HepG2 (cell line): ENCODE results near the gene ANKRD12. TPM values are rescaled to one million over a fixed set of nuclear protein-coding genes. Genes with fewer than 3 reads are reported as not detected.

ENCODE experiments used
- ADNP ChIP-seq: sonication (generic); formaldehyde crosslinking; IDR thresholded peaks from 2 replicates; pipeline ENCODE4 v1.4.0; 2020; ENCODE audit warnings: missing genetic modification reagents
- AGO2 ChIP-seq: fragments of 200-400 bp; formaldehyde crosslinking; optimal IDR thresholded peaks from 2 replicates; pipeline ENCODE3; 2017; ENCODE audit warnings: mild to moderate bottlenecking, low read depth, low read length, moderate library complexity
- ATF7 ChIP-seq, 2 experiments: fragments of 450-650 bp in 1 of 2; sonication (generic) in 1 of 2; formaldehyde crosslinking in 1 of 2; IDR thresholded peaks; 2 replicates each; pipeline versions ENCODE4 v1.4.0 to v1.6.1; 2016 to 2020; ENCODE audit warnings: antibody characterized with exemption in 1 of 2, mild to moderate bottlenecking in 1 of 2, missing genetic modification reagents in 1 of 2
- BHLHE40 ChIP-seq: IDR thresholded peaks from 2 replicates; pipeline ENCODE4 v1.6.1; 2011; ENCODE audit warnings: low read length, improper control_type of control experiment
- HDAC6 ChIP-seq: fragments of 200-600 bp; sonication (generic); IDR thresholded peaks from 2 replicates; pipeline ENCODE4 v1.7.0; 2017; ENCODE audit warnings: mild to moderate bottlenecking, antibody characterized with exemption, low read length, low read depth
- IKZF4 ChIP-seq: sonication (generic); formaldehyde crosslinking; IDR thresholded peaks from 2 replicates; pipeline ENCODE4 v1.5.1; 2020; ENCODE audit warnings: borderline replicate concordance, mild to moderate bottlenecking, low read depth, missing genetic modification reagents; ENCODE audit errors: not compliant biosample characterization
- ISX ChIP-seq: sonication (generic); formaldehyde crosslinking; conservative IDR thresholded peaks from 2 replicates; pipeline ENCODE4 v1.5.0; 2020; ENCODE audit warnings: missing genetic modification reagents
- MTF2 ChIP-seq: sonication (generic); formaldehyde crosslinking; IDR thresholded peaks from 2 replicates; pipeline ENCODE4 v1.5.0; 2020; ENCODE audit warnings: missing genetic modification reagents, borderline replicate concordance
- TCF7 ChIP-seq: sonication (generic); IDR thresholded peaks from 2 replicates; pipeline ENCODE4 v1.6.1; 2016; ENCODE audit warnings: antibody characterized with exemption, low read depth
- TEAD3 ChIP-seq: optimal IDR thresholded peaks from 2 replicates; pipeline ENCODE3; 2016; ENCODE audit warnings: borderline replicate concordance
- THYN1 ChIP-seq: sonication (generic); formaldehyde crosslinking; IDR thresholded peaks from 2 replicates; pipeline ENCODE4 v1.8.1; 2023; ENCODE audit warnings: low read depth, mild to moderate bottlenecking, moderate library complexity, missing genetic modification reagents, borderline replicate concordance
- TP53 ChIP-seq: sonication (generic); formaldehyde crosslinking; conservative IDR thresholded peaks from 2 replicates; pipeline ENCODE4 v1.4.0; 2020; ENCODE audit warnings: missing genetic modification reagents
- TRIM22 ChIP-seq: fragments of 450-650 bp; IDR thresholded peaks from 2 replicates; pipeline ENCODE4 v1.6.1; 2017
- ZFP36L1 ChIP-seq: sonication (generic); formaldehyde crosslinking; IDR thresholded peaks from 2 replicates; pipeline ENCODE4 v1.8.0; 2022; ENCODE audit warnings: mild to moderate bottlenecking, missing genetic modification reagents, moderate library complexity
- ZFYVE20 ChIP-seq: sonication (generic); formaldehyde crosslinking; IDR thresholded peaks from 2 replicates; pipeline ENCODE4 v1.8.0; 2023; ENCODE audit warnings: low read depth, mild to moderate bottlenecking, moderate library complexity, missing genetic modification reagents, borderline replicate concordance
- ZNF180 ChIP-seq: sonication (generic); formaldehyde crosslinking; IDR thresholded peaks from 2 replicates; pipeline ENCODE4 v1.4.0; 2020; ENCODE audit warnings: low read depth, missing genetic modification reagents, borderline replicate concordance
- ZNF225 ChIP-seq: sonication (generic); formaldehyde crosslinking; IDR thresholded peaks from 2 replicates; pipeline ENCODE4 v1.4.0; 2020; ENCODE audit warnings: mild to moderate bottlenecking, missing genetic modification reagents
- ZNF263 ChIP-seq: sonication (generic); formaldehyde crosslinking; IDR thresholded peaks from 2 replicates; pipeline ENCODE4 v1.4.0; 2020; ENCODE audit warnings: missing genetic modification reagents
- ZNF280D ChIP-seq: sonication (generic); formaldehyde crosslinking; IDR thresholded peaks from 2 replicates; pipeline ENCODE4 v1.5.1; 2020; ENCODE audit warnings: mild to moderate bottlenecking, missing genetic modification reagents
- ZNF326 ChIP-seq: sonication (generic); formaldehyde crosslinking; IDR thresholded peaks from 2 replicates; pipeline ENCODE4 v1.4.0; 2020; ENCODE audit warnings: missing genetic modification reagents, borderline replicate concordance
- ZNF34 ChIP-seq: sonication (generic); formaldehyde crosslinking; IDR thresholded peaks from 2 replicates; pipeline ENCODE4 v1.4.0; 2020; ENCODE audit warnings: mild to moderate bottlenecking, missing genetic modification reagents, borderline replicate concordance
- ZNF660 ChIP-seq: sonication (generic); formaldehyde crosslinking; IDR thresholded peaks from 2 replicates; pipeline ENCODE4 v1.5.1; 2020; ENCODE audit warnings: mild to moderate bottlenecking, low read depth, missing genetic modification reagents, borderline replicate concordance
- ZNF747 ChIP-seq: sonication (generic); formaldehyde crosslinking; IDR thresholded peaks from 2 replicates; pipeline ENCODE4 v1.8.1; 2023; ENCODE audit warnings: missing genetic modification reagents, mild to moderate bottlenecking, borderline replicate concordance
- ZSCAN25 ChIP-seq: sonication (generic); formaldehyde crosslinking; IDR thresholded peaks from 2 replicates; pipeline ENCODE4 v1.8.0; 2022; ENCODE audit warnings: mild to moderate bottlenecking, missing genetic modification reagents
- polyA plus RNA-seq, 8 experiments: library from polyadenylated mRNA; depleted of rRNA in 3 of 8; stranded (reverse) in 7 of 8; unstranded in 1 of 8; fragments of >200 nt; fragmentation: Illumina TruSeq in 4 of 8; extraction: Trizol in 4 of 8; gene quantifications; 2 replicates each; pipeline versions ENCODE4 v1.2.1 to v1.2.3, GENCODE V29; 2011 to 2016; ENCODE audit warnings: low read depth in 4 of 8, missing spikeins in 1 of 8, mixed read lengths in 1 of 8; ENCODE audit not compliant: insufficient read depth in 1 of 8
- total RNA-seq, 5 experiments: library from RNA; depleted of rRNA; stranded (reverse); fragments of >200 nt; fragmentation: Illumina TruSeq; extraction: Trizol; gene quantifications; 2 replicates each; pipeline ENCODE4 v1.2.3, GENCODE V29; 2016; ENCODE audit warnings: low read depth in 1 of 5
- TF ChIP-seq, protein P1 (sequence below): sonication (generic); formaldehyde crosslinking; IDR thresholded peaks from 2 replicates; pipeline ENCODE4 v1.4.0; 2020; ENCODE audit warnings: missing genetic modification reagents, mild to moderate bottlenecking, borderline replicate concordance

The ANKRD12 gene
- total and polyA plus RNA-seq, 2 of the 13 experiments (the other 11 are each of a cell fraction or from before 2014, with no cell fraction given): 6.0 to 23.2 TPM

- TF ChIP-seq ZFP36L1 (CRISPR knock-in tag) (no peak), ISX (no peak), TEAD3 (CRISPR knock-in tag) (no peak), BHLHE40 (no peak), ZNF34 (no peak), ZNF747 (CRISPR knock-in tag) (no peak), TP53 (CRISPR knock-in tag) (no peak), ATF7 (IDR thresholded peaks at IDR 0.05) (no peak), ATF7 (CRISPR knock-in tag; IDR thresholded peaks at IDR 0.05) (no peak), ZFYVE20 (CRISPR knock-in tag) (no peak), ADNP (no peak), IKZF4 (CRISPR knock-in tag) (no peak), ZSCAN25 (no peak), HDAC6 (no peak), ZNF180 (CRISPR knock-in tag) (no peak), AGO2 (no peak), THYN1 (no peak), TRIM22 (no peak), ZNF225 (no peak), TCF7 (peak; percentile 86), ZNF280D (CRISPR knock-in tag) (peak; percentile 51; the same call in 1 of the 2 replicates), ZNF660 (CRISPR knock-in tag) (no peak), MTF2 (CRISPR knock-in tag) (no peak), ZNF263 (no peak), ZNF326 (CRISPR knock-in tag) (no peak)
- TF ChIP-seq, protein P1, sequence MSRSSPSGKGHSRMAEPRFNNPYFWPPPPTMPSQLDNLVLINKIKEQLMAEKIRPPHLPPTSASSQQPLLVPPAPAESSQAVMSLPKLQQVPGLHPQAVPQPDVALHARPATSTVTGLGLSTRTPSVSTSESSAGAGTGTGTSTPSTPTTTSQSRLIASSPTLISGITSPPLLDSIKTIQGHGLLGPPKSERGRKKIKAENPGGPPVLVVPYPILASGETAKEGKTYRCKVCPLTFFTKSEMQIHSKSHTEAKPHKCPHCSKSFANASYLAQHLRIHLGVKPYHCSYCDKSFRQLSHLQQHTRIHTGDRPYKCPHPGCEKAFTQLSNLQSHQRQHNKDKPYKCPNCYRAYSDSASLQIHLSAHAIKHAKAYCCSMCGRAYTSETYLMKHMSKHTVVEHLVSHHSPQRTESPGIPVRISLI (CRISPR knock-in tag): 0 out of 2 replicates have a peak, but pooled peaks have one; percentile 24
Measured at GRCh38 chr18:9094307-9095226, 42.0 kb upstream of the ANKRD12 start (continued).
